ENCODE data around the gene MRGPRG.

DNA sequence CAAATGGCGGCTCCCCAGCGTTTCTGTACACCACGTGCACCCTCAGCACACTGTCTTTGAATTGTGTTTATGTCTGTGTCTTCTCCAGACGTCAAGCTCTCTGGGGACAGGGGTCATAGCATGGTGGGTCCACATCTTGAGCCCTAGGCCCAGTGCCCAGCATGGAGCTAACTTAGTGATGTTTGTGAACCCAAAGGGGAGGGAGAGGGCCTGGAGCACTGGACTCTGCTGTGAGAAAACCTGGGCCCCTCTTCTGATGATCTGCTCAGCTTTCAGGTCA is 4.3 kb downstream of the MRGPRG start:
- TF ChIP-seq POLR2A (IDR thresholded peaks at IDR 0.05; ENCODE audit: low read depth, low read length) (no peak), TAF1 (IDR thresholded peaks at IDR 0.05; ENCODE audit: borderline replicate concordance, low read depth, low read length) (no peak), POLR2AphosphoS5 (IDR thresholded peaks at IDR 0.05; ENCODE audit: low read depth, low read length) (no peak)
